Endothelial cell of umbilical vein (primary cell): ENCODE measurements around the gene ETFDH. TPM values are rescaled to one million over a fixed set of nuclear protein-coding genes. Genes with fewer than 3 reads are reported as not detected.

Source experiments
- BruUV-seq: library from RNA; stranded (reverse); fragments of 400-500 nt; replicated peaks from 2 replicates; lab custom pipeline; 2021; lab: Mats Ljungman, UMichigan
- CTCF ChIA-PET: fragments of 300-600, 350-600 bp; sonication (Branson Sonifier 250); formaldehyde crosslinking; loops from one replicate; lab custom pipeline; 2021; ENCODE audit warnings: antibody characterized with exemption, inconsistent platforms; lab: Charles Lee
- POLR2A ChIA-PET: fragments of 300-600, 350-600 bp; sonication (Branson Sonifier 250); formaldehyde crosslinking; loops from one replicate; lab custom pipeline; 2021; ENCODE audit warnings: antibody characterized with exemption, inconsistent platforms; lab: Charles Lee
- DNase-seq: peaks from one replicate; pipeline ENCODE4 v3.0.0-alpha.2; 2011; ENCODE audit warnings: low read depth, low spot score
- FAIRE-seq: peaks from 2 replicates; lab custom pipeline; 2011; peaks lifted over from hg19 to GRCh38; lab: Jason Lieb, UNC
- H2AFZ ChIP-seq: 2 replicates; pipeline ENCODE4 v1.6.0; 2012; ENCODE audit warnings: low read depth, low read length, control low read depth, inconsistent platforms
- H3K27ac ChIP-seq: 2 replicates; pipeline ENCODE4 v1.5.1; 2011; ENCODE audit warnings: low read depth, mild to moderate bottlenecking, control low read depth, low read length, moderate library complexity; ENCODE audit not compliant: insufficient read depth
- H3K27me3 ChIP-seq, 2 experiments: 2 replicates each; pipeline versions ENCODE4 v1.6.0 to v1.6.1; 2011; ENCODE audit warnings: low read length in 2 of 2, mixed read lengths in 1 of 2; ENCODE audit not compliant: control insufficient read depth in 2 of 2, insufficient read depth in 2 of 2
- H3K36me3 ChIP-seq, 2 experiments: 2 replicates in 1 of 2; 3 replicates in 1 of 2; pipeline ENCODE4 v1.5.1; 2011; ENCODE audit warnings: low read length in 2 of 2, mild to moderate bottlenecking in 1 of 2, moderate library complexity in 1 of 2; ENCODE audit not compliant: control insufficient read depth in 2 of 2, insufficient read depth in 2 of 2; ENCODE audit errors: extremely low read depth in 1 of 2
- H3K4me1 ChIP-seq: 3 replicates; pipeline ENCODE4 v1.5.1; 2011; ENCODE audit warnings: mild to moderate bottlenecking, low read length; ENCODE audit not compliant: control insufficient read depth, insufficient read depth; ENCODE audit errors: extremely low read depth
- H3K4me2 ChIP-seq: 2 replicates; pipeline ENCODE4 v1.6.1; 2011; ENCODE audit warnings: low read length, control low read depth, mixed read lengths; ENCODE audit not compliant: insufficient read depth
- H3K4me3 ChIP-seq, 3 experiments: fragments of 200-600 bp in 1 of 3; sonication (generic), shearing (Covaris generic) in 1 of 3; replicated peaks in 1 of 3; 2 replicates each; pipeline ENCODE4 v1.5.1; 2011 to 2016; ENCODE audit warnings: control low read depth in 3 of 3, low read length in 3 of 3, mild to moderate bottlenecking in 2 of 3, inconsistent platforms in 1 of 3, low read depth in 1 of 3, moderate library complexity in 1 of 3; ENCODE audit not compliant: insufficient read depth in 1 of 3
- H3K79me2 ChIP-seq: 2 replicates; pipeline ENCODE4 v1.6.0; 2012; ENCODE audit warnings: low read length, inconsistent platforms; ENCODE audit not compliant: control insufficient read depth, insufficient read depth
- H3K9ac ChIP-seq: replicated peaks from 2 replicates; pipeline ENCODE3; 2011; ENCODE audit warnings: low read length, control low read depth; ENCODE audit not compliant: insufficient read depth; ENCODE audit errors: extremely low read depth
- H3K9me1 ChIP-seq: replicated peaks from 3 replicates; pipeline ENCODE4 v1.6.0; 2011; ENCODE audit warnings: mild to moderate bottlenecking, low read length; ENCODE audit not compliant: control insufficient read depth, insufficient read depth; ENCODE audit errors: extremely low read depth
- H3K9me3 ChIP-seq: replicated peaks from 2 replicates; pipeline ENCODE4 v1.5.1; 2012; ENCODE audit warnings: low read length, inconsistent platforms; ENCODE audit not compliant: control insufficient read depth, insufficient read depth
- H4K20me1 ChIP-seq: replicated peaks from 2 replicates; pipeline ENCODE3; 2011; ENCODE audit warnings: mild to moderate bottlenecking, low read length; ENCODE audit not compliant: control insufficient read depth, insufficient read depth; ENCODE audit errors: extremely low read depth
- CTCF ChIP-seq, 2 donors: IDR thresholded peaks; 1 replicate in 1 of 2; 2 replicates in 1 of 2; pipeline ENCODE4 v1.5.1; 2011; ENCODE audit warnings: low read length in 2 of 2, mild to moderate bottlenecking in 2 of 2, moderate library complexity in 2 of 2, control low read depth in 1 of 2, inconsistent platforms in 1 of 2, low read depth in 1 of 2; ENCODE audit not compliant: insufficient read depth in 1 of 2; ENCODE audit errors: extremely low read depth in 1 of 2
- EZH2 ChIP-seq: IDR thresholded peaks from 2 replicates; pipeline ENCODE4 v1.6.1; 2012; ENCODE audit warnings: borderline replicate concordance, low read depth, mild to moderate bottlenecking, moderate library complexity, low read length, inconsistent platforms; ENCODE audit not compliant: severe bottlenecking
- FOS ChIP-seq: IDR thresholded peaks from 2 replicates; pipeline ENCODE4 v1.6.1; 2011; ENCODE audit warnings: mild to moderate bottlenecking, low read length, moderate library complexity, borderline replicate concordance; ENCODE audit not compliant: insufficient read depth
- GATA2 ChIP-seq: IDR thresholded peaks from 2 replicates; pipeline ENCODE4 v1.7.0; 2011; ENCODE audit warnings: low read depth, mild to moderate bottlenecking, moderate library complexity, mixed read lengths, low read length; ENCODE audit not compliant: insufficient read length, insufficient read depth
- JUN ChIP-seq: IDR thresholded peaks from 2 replicates; pipeline ENCODE4 v1.6.1; 2011; ENCODE audit warnings: borderline replicate concordance, low read depth; ENCODE audit not compliant: insufficient read length, insufficient read depth
- MAX ChIP-seq: IDR thresholded peaks from 2 replicates; pipeline ENCODE4 v1.6.1; 2011; ENCODE audit not compliant: insufficient read depth, insufficient read length
- MYC ChIP-seq: IDR thresholded peaks from one replicate; pipeline ENCODE4 v1.6.1; 2011; ENCODE audit warnings: mild to moderate bottlenecking, low read depth, low read length
- POLR2A ChIP-seq: IDR thresholded peaks from 2 replicates; pipeline ENCODE4 v1.6.1; 2012; ENCODE audit warnings: low read depth, mild to moderate bottlenecking, control low read depth, low read length
- POLR2AphosphoS5 ChIP-seq: IDR thresholded peaks from 2 replicates; pipeline ENCODE4 v1.6.1; 2012; ENCODE audit warnings: low read depth, mild to moderate bottlenecking, control low read depth, low read length, moderate library complexity; ENCODE audit not compliant: insufficient read depth
- dilution Hi-C: fragments of 300-500 bp; cut with MboI; formaldehyde crosslinking; loops from one replicate; pipeline ENCODE4 v1.15.0; 2019; ENCODE audit warnings: low sequenced_read_pairs; ENCODE audit not compliant: extremely low pct_ligation_motif_present
- intact Hi-C: fragments of 100-400 bp; cut with micrococcal nuclease; formaldehyde crosslinking; loops from one replicate; pipeline ENCODE4 v1.10.0; 2022
- polyA plus RNA-seq, 4 experiments: library from polyadenylated mRNA; depleted of rRNA in 3 of 4; stranded (reverse) in 3 of 4; unstranded in 1 of 4; fragments of >200 nt; gene quantifications; 2 replicates each; pipeline versions ENCODE4 v1.2.1 to v1.2.3, GENCODE V29; 2011 to 2012; ENCODE audit warnings: missing spikeins in 1 of 4
- total RNA-seq: library from RNA; stranded (reverse); gene quantifications from 2 replicates; pipeline ENCODE4 v1.2.3, GENCODE V29; 2021

Gene ETFDH
- total and polyA plus RNA-seq, 2 donors (not counting 3 experiments of a cell fraction or from before 2014, with no cell fraction given) = 17.3 to 22.3 TPM

- Histone ChIP-seq H3K9ac (no peak overlapping the region), H2AFZ (no peak overlapping the region), H3K9me1 (no peaks in the 10 kb centered on the region), H3K9me3 (no peaks in the 10 kb centered on the region), H3K27me3 (no peaks in the 10 kb centered on the region), H3K4me1 (no peaks in the 10 kb centered on the region), H3K27ac (no peak overlapping the region), H3K4me3 (no peak overlapping the region), H3K4me2 (no peak overlapping the region), H3K36me3 (no peaks in the 10 kb centered on the region), H4K20me1 (no peaks in the 10 kb centered on the region), H3K79me2 (no peaks in the 10 kb centered on the region)
- ChIA-PET CTCF (no interaction called here), POLR2A (no interaction called here)
- BruUV-seq = no TSS peak
- no peak for DNase-seq
- intact Hi-C loops (no loop called here), dilution Hi-C loops (no loop called here)
- no peak for FAIRE-seq
- TF ChIP-seq CTCF (IDR thresholded peaks at IDR 0.05; ENCODE audit: extremely low read depth in 1 of 2, insufficient read depth in 1 of 2, low read depth in 1 of 2, low read length in 2 of 2) (no peak), FOS (no peak), POLR2AphosphoS5 (no peak), GATA2 (no peak), EZH2 (no peak), MAX (no peak), POLR2A (no peak), JUN (no peak), MYC (no peak)
These were observed 16.7 kb downstream of the ETFDH start for GRCh38 chr4:158688813-158689212.
